GM19023 (cell line): Measurements from ENCODE around the gene C11orf86.

Experiments used
- ATAC-seq: cut with Tn5 transposase; IDR thresholded peaks from one replicate; pipeline ENCODE4 v1.9.1; 2021; ENCODE audit warnings: mild to moderate bottlenecking, moderate library complexity; ENCODE audit not compliant: unreplicated experiment

C11orf86 gene

GRCh38 chr11:67022961-67023956 is 48.2 kb downstream of the C11orf86 start, which contains the start of gene SYT12:
Gene SYT12, plus strand, starts transcription at chr11:67023134. Its CDS starts 7,011 bp downstream, at chr11:67030145.
- ATAC-seq = no peak

GRCh38 chr11:67023957-67024353 is 48.9 kb downstream of the C11orf86 start:
- no peak for ATAC-seq

- no peak for ATAC-seq
Observed at GRCh38 chr11:67024410-67024809, 49.3 kb downstream of the C11orf86 start.

GRCh38 chr11:67024966-67025365 is 49.9 kb downstream of the C11orf86 start:
- no peak for ATAC-seq

- no peak for ATAC-seq
Observed at GRCh38 chr11:67025750-67026149, 50.6 kb downstream of the C11orf86 start.
